ENCODE results near the gene HES4. TPM values are rescaled to one million over a fixed set of nuclear protein-coding genes. Genes with fewer than 3 reads are reported as not detected.

HES4 gene
- total and polyA plus RNA-seq, 8 donors, result 4.0 to 212 (median 29.3) TPM; not detected in 1

DNA sequence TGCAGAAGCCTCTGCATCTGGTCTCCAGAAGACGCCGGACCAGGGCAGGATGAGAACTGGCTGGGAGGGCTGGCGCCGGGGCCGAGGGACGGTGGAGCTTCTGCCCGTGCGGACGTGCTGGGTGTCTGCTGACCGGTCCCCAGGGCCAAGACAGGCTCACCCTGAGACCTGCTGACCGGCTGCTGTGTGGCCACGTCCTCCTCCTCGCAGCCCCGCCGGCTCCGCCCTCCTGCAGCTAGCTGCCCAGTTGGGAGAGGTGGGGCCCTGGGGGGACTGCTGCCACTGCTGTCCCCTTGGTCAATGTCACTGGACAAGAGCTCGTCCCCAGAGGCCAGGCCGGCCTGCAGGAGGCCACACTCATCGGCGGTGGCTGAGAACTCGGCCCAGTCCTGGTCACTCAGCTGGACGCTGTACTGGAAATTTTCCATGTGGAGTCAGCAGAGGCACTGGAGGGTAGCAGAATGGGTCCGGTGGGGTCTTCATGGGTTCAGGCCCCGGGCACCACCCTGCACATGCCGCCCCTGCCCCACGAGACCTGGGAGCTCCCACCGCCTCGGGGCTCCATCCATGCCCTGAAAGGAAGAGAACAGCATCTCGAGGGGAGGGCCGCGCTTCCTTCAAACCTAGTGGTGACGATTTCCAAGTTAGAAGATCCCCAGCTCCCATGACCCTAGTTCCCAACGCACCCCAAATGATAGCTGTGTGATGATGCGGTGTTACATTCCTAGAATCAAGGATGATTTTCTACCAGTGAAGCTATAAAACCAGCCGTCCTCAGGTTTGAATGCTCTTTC lies 19.1 kb downstream of the HES4 start:
- WGBS, 5 donors, result 62 to 69% (median 63%) methylated on average over 25 to 35 of the region's 35 CpGs
- no peaks in the 10 kb centered on the region for H3K36me3 ChIP-seq
- H3K4me1 ChIP-seq, result peaks cover 6 to 15% (median 11%) of the 10 kb centered on the region in 4 donors
- H3K27ac ChIP-seq, result no peak overlapping the region
- H3K9me3 ChIP-seq, result no peaks in the 10 kb centered on the region
- intact Hi-C loops (cut with DNase I; ENCODE audit: low total_unique reads), result loop anchor here (5.0 kb wide), 1 partner anchor 82 kb away; no protein-coding TSS in a partner anchor
- no peak overlapping the region for H3K4me3 ChIP-seq
- no peak for DNase-seq
- peaks cover 0 to 72% (median 38%) of the 10 kb centered on the region in 3 donors for H3K27me3 ChIP-seq
- TF ChIP-seq, protein P1, sequence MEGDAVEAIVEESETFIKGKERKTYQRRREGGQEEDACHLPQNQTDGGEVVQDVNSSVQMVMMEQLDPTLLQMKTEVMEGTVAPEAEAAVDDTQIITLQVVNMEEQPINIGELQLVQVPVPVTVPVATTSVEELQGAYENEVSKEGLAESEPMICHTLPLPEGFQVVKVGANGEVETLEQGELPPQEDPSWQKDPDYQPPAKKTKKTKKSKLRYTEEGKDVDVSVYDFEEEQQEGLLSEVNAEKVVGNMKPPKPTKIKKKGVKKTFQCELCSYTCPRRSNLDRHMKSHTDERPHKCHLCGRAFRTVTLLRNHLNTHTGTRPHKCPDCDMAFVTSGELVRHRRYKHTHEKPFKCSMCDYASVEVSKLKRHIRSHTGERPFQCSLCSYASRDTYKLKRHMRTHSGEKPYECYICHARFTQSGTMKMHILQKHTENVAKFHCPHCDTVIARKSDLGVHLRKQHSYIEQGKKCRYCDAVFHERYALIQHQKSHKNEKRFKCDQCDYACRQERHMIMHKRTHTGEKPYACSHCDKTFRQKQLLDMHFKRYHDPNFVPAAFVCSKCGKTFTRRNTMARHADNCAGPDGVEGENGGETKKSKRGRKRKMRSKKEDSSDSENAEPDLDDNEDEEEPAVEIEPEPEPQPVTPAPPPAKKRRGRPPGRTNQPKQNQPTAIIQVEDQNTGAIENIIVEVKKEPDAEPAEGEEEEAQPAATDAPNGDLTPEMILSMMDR (IDR thresholded peaks at IDR 0.05), result no peak
- TF ChIP-seq EP300 (IDR thresholded peaks at IDR 0.05) (no peak), POLR2A (IDR thresholded peaks at IDR 0.05) (no peak), POLR2AphosphoS5 (IDR thresholded peaks at IDR 0.05) (no peak)

DNA sequence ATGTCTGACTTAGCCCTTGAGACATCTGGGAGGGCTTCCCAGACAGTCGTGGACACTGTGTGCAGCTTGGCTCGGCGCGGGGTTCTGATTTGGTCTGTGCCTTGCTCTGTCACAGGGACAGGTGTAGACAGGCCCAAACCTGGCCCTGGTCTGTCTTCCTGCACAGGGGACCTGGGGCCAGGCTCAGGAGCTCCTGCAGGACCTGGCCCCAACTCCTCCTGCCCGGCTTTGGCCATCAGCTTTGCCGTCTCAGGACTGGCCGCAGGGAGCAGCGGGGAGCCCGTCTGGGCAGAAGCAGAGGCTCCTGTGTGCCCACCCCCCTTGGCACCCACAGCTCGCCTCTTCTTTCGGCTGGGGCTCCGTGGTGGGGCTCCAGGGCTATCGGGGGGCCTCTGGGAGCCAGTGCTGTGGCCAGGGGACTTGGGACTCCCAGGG lies 19.7 kb downstream of the HES4 start:
- 70 to 81% (median 75%) methylated on average over 8 to 13 of the region's 13 CpGs for WGBS, 5 donors
- no peak for DNase-seq
- Histone ChIP-seq H3K36me3 (no peaks in the 10 kb centered on the region), H3K9me3 (no peaks in the 10 kb centered on the region), H3K27me3 (peaks cover 0 to 72% (median 40%) of the 10 kb centered on the region in 3 donors), H3K4me1 (peaks cover 7 to 21% (median 16%) of the 10 kb centered on the region in 4 donors), H3K27ac (no peak overlapping the region), H3K4me3 (no peak overlapping the region)
- intact Hi-C loops (cut with DNase I; ENCODE audit: low total_unique reads), result loop anchor here (5.0 kb wide), 1 partner anchor 82 kb away; no protein-coding TSS in a partner anchor
- TF ChIP-seq, protein P1 (IDR thresholded peaks at IDR 0.05), result no peak
- TF ChIP-seq EP300 (IDR thresholded peaks at IDR 0.05) (no peak), POLR2AphosphoS5 (IDR thresholded peaks at IDR 0.05) (no peak), POLR2A (IDR thresholded peaks at IDR 0.05) (no peak)

DNA sequence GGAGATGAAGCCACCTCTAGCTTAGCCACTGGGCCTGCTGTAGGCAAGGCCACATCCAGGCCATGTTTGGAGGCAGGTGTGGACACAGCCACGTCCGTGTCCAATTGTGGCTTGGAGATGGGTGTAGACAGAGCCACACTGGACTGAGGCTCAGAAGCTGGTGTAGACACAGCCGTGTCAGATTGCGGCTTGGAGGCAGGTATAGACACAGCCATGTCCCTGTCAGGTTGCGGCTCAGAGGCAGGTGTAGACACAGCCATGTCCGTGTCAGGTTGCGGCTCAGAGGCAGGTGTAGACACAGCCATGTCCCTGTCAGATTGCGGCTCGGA lies 20.2 kb downstream of the HES4 start:
- no peak for DNase-seq
- intact Hi-C loops (cut with DNase I; ENCODE audit: low total_unique reads), result loop anchor here (5.0 kb wide), 2 partner anchors 73 to 83 kb away; no protein-coding TSS in a partner anchor
- H3K27ac ChIP-seq, result no peak overlapping the region
- WGBS, 5 donors, result 85 to 95% (median 92%) methylated on average over 5 to 9 of the region's 9 CpGs
- H3K27me3 ChIP-seq, result peaks cover 0 to 72% (median 36%) of the 10 kb centered on the region in 3 donors
- peaks cover 7 to 23% (median 16%) of the 10 kb centered on the region in 4 donors for H3K4me1 ChIP-seq
- TF ChIP-seq EP300 (IDR thresholded peaks at IDR 0.05), result no peak
- TF ChIP-seq, protein P1 (IDR thresholded peaks at IDR 0.05), result no peak
- no peak for TF ChIP-seq POLR2AphosphoS5 (IDR thresholded peaks at IDR 0.05)
- no peak for TF ChIP-seq POLR2A (IDR thresholded peaks at IDR 0.05)
- no peaks in the 10 kb centered on the region for H3K9me3 ChIP-seq
- H3K4me3 ChIP-seq, result no peak overlapping the region
- no peaks in the 10 kb centered on the region for H3K36me3 ChIP-seq

DNA sequence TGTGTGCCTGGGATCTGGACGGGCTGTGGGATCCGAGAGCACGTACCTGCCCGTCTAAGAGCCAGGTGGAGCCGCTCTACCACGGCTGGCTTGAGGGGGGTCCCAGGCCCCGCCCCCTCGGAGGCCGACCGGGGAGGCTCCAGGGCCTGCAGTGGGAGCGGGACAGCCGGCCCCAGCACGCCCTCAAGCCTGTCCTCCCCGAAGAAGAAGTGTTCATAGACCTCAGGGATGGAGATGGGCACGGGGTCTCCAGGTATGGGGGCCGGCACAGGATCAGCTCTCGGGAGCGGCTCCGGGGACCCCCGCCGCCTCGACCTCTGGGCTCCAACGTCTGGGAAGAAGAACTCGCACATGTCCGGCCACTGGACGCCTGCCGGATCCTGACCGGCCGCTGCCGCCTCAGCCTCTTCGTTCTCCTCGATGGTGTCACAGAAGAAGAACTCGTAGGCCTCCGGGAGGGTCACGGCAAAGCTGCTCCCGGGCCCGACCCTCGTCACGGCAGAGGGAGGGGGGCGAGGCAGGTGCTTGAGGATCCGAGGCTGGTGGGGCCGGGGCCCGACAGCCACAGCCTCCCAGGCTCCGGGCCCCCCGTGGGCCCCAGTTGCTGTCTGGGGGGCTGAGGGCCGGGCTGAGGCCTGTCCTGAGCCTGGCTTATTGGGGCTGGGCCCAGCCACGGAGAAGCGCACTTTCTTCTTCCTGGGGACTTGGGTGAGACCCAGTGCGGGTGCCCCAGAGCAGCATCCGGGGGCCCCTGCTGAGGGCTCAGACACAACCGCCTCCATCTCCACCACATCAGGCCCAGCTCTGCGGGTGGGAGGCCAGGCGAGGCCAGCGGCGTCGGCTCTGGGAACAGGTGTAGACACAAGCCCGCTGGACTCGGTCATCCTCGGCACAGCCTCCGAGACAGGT lies 20.8 kb downstream of the HES4 start:
- 87 to 90% (median 88%) methylated on average over 34 to 60 of the region's 60 CpGs for WGBS, 5 donors
- H3K4me3 ChIP-seq, result no peak overlapping the region
- no peak overlapping the region for H3K27ac ChIP-seq
- H3K9me3 ChIP-seq, result no peaks in the 10 kb centered on the region
- no peak for DNase-seq
- peaks cover 7 to 19% (median 14%) of the 10 kb centered on the region in 4 donors for H3K4me1 ChIP-seq
- H3K27me3 ChIP-seq, result peaks cover 0 to 72% (median 40%) of the 10 kb centered on the region in 3 donors
- no peaks in the 10 kb centered on the region for H3K36me3 ChIP-seq
- intact Hi-C loops (cut with DNase I; ENCODE audit: low total_unique reads), result loop anchor here (5.0 kb wide), 1 partner anchor 73 kb away; no protein-coding TSS in a partner anchor
- TF ChIP-seq POLR2AphosphoS5 (IDR thresholded peaks at IDR 0.05) (no peak), EP300 (IDR thresholded peaks at IDR 0.05) (no peak), POLR2A (IDR thresholded peaks at IDR 0.05) (no peak)
- TF ChIP-seq, protein P1 (IDR thresholded peaks at IDR 0.05), result no peak

Data from stomach (tissue), 9 donors.